GM23338 (cell line): ENCODE measurements around the gene RASGRF2. TPM values are rescaled to one million over a fixed set of nuclear protein-coding genes. Genes with fewer than 3 reads are reported as not detected.

Experiments used
- ATAC-seq: fragments of 200-7000 bp; cut with Tn5 transposase; 3 replicates; pipeline ENCODE4 v1.9.1; 2020
- DNase-seq: peaks from one replicate; pipeline ENCODE4 v3.0.0-alpha.2; 2015; ENCODE audit warnings: low spot score
- H2AFZ ChIP-seq: fragments of 200-600 bp; sonication (generic); 2 replicates; pipeline ENCODE4 v1.8.0; 2016; ENCODE audit warnings: antibody characterized with exemption, mild to moderate bottlenecking, moderate library complexity
- H3F3A ChIP-seq: fragments of 200-600 bp; sonication (generic); replicated peaks from 2 replicates; pipeline ENCODE4 v1.8.0; 2017; ENCODE audit warnings: antibody characterized with exemption, mixed run types, low read depth
- H3K27ac ChIP-seq: fragments of 200-600 bp; sonication (generic); 2 replicates; pipeline ENCODE4 v1.6.1; 2016; ENCODE audit warnings: low read depth
- H3K27me3 ChIP-seq: fragments of 200-600 bp; sonication (generic); 2 replicates; pipeline ENCODE4 v1.8.0; 2016; ENCODE audit warnings: mild to moderate bottlenecking, mixed run types, moderate library complexity; ENCODE audit not compliant: insufficient read depth
- H3K36me3 ChIP-seq: fragments of 200-600 bp; sonication (generic); 2 replicates; pipeline ENCODE4 v1.8.0; 2016; ENCODE audit warnings: mild to moderate bottlenecking; ENCODE audit not compliant: insufficient read depth
- H3K4me1 ChIP-seq: fragments of 200-600 bp; sonication (generic); 2 replicates; pipeline ENCODE4 v1.8.0; 2016; ENCODE audit warnings: mild to moderate bottlenecking, moderate library complexity; ENCODE audit not compliant: insufficient read depth
- H3K4me2 ChIP-seq: fragments of 200-600 bp; sonication (generic); 2 replicates; pipeline ENCODE4 v1.7.1; 2017; ENCODE audit warnings: mixed run types
- H3K4me3 ChIP-seq: fragments of 200-600 bp; sonication (generic); 2 replicates; pipeline ENCODE4 v1.6.1; 2016; ENCODE audit warnings: mixed run types
- H3K79me2 ChIP-seq: fragments of 200-600 bp; sonication (generic); replicated peaks from 2 replicates; pipeline ENCODE4 v1.8.0; 2017; ENCODE audit warnings: mild to moderate bottlenecking; ENCODE audit not compliant: insufficient read depth
- H3K9me2 ChIP-seq: fragments of 200-600 bp; sonication (generic); 2 replicates; pipeline ENCODE4 v1.8.0; 2017; ENCODE audit not compliant: insufficient read depth
- H4K20me1 ChIP-seq: fragments of 200-600 bp; sonication (generic); replicated peaks from 2 replicates; pipeline ENCODE4 v1.8.0; 2017; ENCODE audit warnings: mild to moderate bottlenecking; ENCODE audit not compliant: insufficient read depth
- H3K27ac Mint-ChIP-seq: 2 replicates; pipeline ENCODE4 v1.8.0; 2020; ENCODE audit warnings: inconsistent platforms, mild to moderate bottlenecking, moderate library complexity, mixed read lengths
- H3K27me3 Mint-ChIP-seq: 3 replicates; pipeline ENCODE4 v1.8.0; 2022; ENCODE audit warnings: low read depth, mild to moderate bottlenecking, moderate library complexity, mixed read lengths, inconsistent platforms; ENCODE audit not compliant: insufficient read depth, poor library complexity
- H3K36me3 Mint-ChIP-seq: 3 replicates; pipeline ENCODE4 v1.8.0; 2021; ENCODE audit warnings: low read depth, mild to moderate bottlenecking, inconsistent platforms, moderate library complexity, mixed read lengths
- H3K4me1 Mint-ChIP-seq: 3 replicates; pipeline ENCODE4 v1.8.0; 2020; ENCODE audit warnings: mild to moderate bottlenecking, inconsistent platforms, mixed read lengths
- H3K4me3 Mint-ChIP-seq: 3 replicates; pipeline ENCODE4 v1.8.0; 2021; ENCODE audit warnings: moderate library complexity, mild to moderate bottlenecking, inconsistent platforms, mixed read lengths
- H3K9me3 Mint-ChIP-seq: 3 replicates; pipeline ENCODE4 v1.8.0; 2020; ENCODE audit warnings: moderate library complexity, mild to moderate bottlenecking, inconsistent platforms, mixed read lengths
- CREB1 ChIP-seq: fragments of 250-450 bp; sonication (Bioruptor Pico); IDR thresholded peaks from 2 replicates; pipeline ENCODE4 v1.5.0; 2020; ENCODE audit warnings: low read depth, mild to moderate bottlenecking, moderate library complexity
- CTCF ChIP-seq, 2 experiments: fragments of 200-600 bp in 1 of 2; sonication (generic) in 1 of 2; conservative IDR thresholded peaks; 2 replicates each; pipeline versions ENCODE4 v1.5.1 to v1.6.1; 2016 to 2017; ENCODE audit warnings: antibody characterized with exemption in 2 of 2, low read depth in 2 of 2, mild to moderate bottlenecking in 2 of 2, moderate library complexity in 1 of 2
- EZH2 ChIP-seq: fragments of 200-600 bp; sonication (generic); IDR thresholded peaks from one replicate; pipeline ENCODE4 v1.8.0; 2017; ENCODE audit warnings: antibody characterized with exemption, mild to moderate bottlenecking, low read depth; ENCODE audit not compliant: unreplicated experiment
- EZH2phosphoT487 ChIP-seq: fragments of 200-600 bp; sonication (generic); IDR thresholded peaks from one replicate; pipeline ENCODE4 v1.8.1; 2018; ENCODE audit warnings: antibody characterized with exemption; ENCODE audit not compliant: unreplicated experiment
- JUNB ChIP-seq: IDR thresholded peaks from one replicate; pipeline ENCODE4 v1.6.1; 2016; ENCODE audit warnings: antibody characterized with exemption; ENCODE audit not compliant: unreplicated experiment
- NANOG ChIP-seq: IDR thresholded peaks from 2 replicates; pipeline ENCODE4 v1.6.1; 2016; ENCODE audit warnings: antibody characterized with exemption, borderline replicate concordance
- POLR2AphosphoS5 ChIP-seq: IDR thresholded peaks from 2 replicates; pipeline ENCODE4 v1.6.1; 2016; ENCODE audit warnings: antibody characterized with exemption, low read depth
- STAT1 ChIP-seq: IDR thresholded peaks from one replicate; pipeline ENCODE4 v1.6.1; 2016; ENCODE audit warnings: antibody characterized with exemption; ENCODE audit not compliant: unreplicated experiment
- ZNF114 ChIP-seq: fragments of 250-450 bp; sonication (Bioruptor Pico); IDR thresholded peaks from 2 replicates; pipeline ENCODE4 v1.5.0; 2020; ENCODE audit warnings: mild to moderate bottlenecking, moderate library complexity
- ZNF331 ChIP-seq: fragments of 250-450 bp; sonication (Bioruptor Pico); IDR thresholded peaks from 2 replicates; pipeline ENCODE4 v1.5.0; 2020; ENCODE audit warnings: low read depth, mild to moderate bottlenecking, moderate library complexity
- polyA plus RNA-seq: library from polyadenylated mRNA; unstranded; fragments of >200 nt; fragmentation: Nextera tagmentation; extraction: Ambion mirVana; gene quantifications from 2 replicates; pipeline ENCODE4 v1.2.1, GENCODE V29; 2016
- total RNA-seq: library from RNA; depleted of rRNA; stranded (reverse); fragments of >200 nt; shearing (Covaris generic); gene quantifications from 2 replicates; pipeline ENCODE4 v1.2.3, GENCODE V29; 2014
- TF ChIP-seq, protein P1 (sequence below): fragments of 250-450 bp; sonication (Bioruptor Pico); IDR thresholded peaks from 2 replicates; pipeline ENCODE4 v1.5.0; 2020; ENCODE audit warnings: mild to moderate bottlenecking, moderate library complexity
- TF ChIP-seq, protein P2 (sequence below): IDR thresholded peaks from 2 replicates; pipeline ENCODE4 v1.6.1; 2016; ENCODE audit warnings: antibody characterized with exemption

Gene RASGRF2
- total and polyA plus RNA-seq, 2 experiments from 2014 or later = 5.0 to 19.2 TPM

DNA sequence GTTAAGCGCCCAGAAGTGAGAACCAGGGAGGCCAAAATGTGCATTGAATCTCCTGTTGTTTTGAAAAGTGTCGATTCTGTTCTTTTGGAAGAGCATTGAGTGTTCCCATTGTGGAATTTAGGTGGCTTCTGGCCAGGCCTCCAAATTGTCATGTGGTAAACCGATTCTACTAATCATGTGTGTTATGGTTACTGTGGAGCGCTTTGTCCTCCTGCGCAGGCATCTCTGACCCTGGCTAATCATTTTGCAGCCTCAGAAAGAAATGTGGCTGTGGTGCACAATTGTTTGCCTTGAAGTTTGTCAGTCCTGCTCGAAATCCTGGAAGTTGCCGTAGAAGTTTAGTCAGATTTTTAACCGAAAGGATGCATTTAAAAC, 121.3 kb downstream of the RASGRF2 start (continued):
- TF ChIP-seq, protein P1, sequence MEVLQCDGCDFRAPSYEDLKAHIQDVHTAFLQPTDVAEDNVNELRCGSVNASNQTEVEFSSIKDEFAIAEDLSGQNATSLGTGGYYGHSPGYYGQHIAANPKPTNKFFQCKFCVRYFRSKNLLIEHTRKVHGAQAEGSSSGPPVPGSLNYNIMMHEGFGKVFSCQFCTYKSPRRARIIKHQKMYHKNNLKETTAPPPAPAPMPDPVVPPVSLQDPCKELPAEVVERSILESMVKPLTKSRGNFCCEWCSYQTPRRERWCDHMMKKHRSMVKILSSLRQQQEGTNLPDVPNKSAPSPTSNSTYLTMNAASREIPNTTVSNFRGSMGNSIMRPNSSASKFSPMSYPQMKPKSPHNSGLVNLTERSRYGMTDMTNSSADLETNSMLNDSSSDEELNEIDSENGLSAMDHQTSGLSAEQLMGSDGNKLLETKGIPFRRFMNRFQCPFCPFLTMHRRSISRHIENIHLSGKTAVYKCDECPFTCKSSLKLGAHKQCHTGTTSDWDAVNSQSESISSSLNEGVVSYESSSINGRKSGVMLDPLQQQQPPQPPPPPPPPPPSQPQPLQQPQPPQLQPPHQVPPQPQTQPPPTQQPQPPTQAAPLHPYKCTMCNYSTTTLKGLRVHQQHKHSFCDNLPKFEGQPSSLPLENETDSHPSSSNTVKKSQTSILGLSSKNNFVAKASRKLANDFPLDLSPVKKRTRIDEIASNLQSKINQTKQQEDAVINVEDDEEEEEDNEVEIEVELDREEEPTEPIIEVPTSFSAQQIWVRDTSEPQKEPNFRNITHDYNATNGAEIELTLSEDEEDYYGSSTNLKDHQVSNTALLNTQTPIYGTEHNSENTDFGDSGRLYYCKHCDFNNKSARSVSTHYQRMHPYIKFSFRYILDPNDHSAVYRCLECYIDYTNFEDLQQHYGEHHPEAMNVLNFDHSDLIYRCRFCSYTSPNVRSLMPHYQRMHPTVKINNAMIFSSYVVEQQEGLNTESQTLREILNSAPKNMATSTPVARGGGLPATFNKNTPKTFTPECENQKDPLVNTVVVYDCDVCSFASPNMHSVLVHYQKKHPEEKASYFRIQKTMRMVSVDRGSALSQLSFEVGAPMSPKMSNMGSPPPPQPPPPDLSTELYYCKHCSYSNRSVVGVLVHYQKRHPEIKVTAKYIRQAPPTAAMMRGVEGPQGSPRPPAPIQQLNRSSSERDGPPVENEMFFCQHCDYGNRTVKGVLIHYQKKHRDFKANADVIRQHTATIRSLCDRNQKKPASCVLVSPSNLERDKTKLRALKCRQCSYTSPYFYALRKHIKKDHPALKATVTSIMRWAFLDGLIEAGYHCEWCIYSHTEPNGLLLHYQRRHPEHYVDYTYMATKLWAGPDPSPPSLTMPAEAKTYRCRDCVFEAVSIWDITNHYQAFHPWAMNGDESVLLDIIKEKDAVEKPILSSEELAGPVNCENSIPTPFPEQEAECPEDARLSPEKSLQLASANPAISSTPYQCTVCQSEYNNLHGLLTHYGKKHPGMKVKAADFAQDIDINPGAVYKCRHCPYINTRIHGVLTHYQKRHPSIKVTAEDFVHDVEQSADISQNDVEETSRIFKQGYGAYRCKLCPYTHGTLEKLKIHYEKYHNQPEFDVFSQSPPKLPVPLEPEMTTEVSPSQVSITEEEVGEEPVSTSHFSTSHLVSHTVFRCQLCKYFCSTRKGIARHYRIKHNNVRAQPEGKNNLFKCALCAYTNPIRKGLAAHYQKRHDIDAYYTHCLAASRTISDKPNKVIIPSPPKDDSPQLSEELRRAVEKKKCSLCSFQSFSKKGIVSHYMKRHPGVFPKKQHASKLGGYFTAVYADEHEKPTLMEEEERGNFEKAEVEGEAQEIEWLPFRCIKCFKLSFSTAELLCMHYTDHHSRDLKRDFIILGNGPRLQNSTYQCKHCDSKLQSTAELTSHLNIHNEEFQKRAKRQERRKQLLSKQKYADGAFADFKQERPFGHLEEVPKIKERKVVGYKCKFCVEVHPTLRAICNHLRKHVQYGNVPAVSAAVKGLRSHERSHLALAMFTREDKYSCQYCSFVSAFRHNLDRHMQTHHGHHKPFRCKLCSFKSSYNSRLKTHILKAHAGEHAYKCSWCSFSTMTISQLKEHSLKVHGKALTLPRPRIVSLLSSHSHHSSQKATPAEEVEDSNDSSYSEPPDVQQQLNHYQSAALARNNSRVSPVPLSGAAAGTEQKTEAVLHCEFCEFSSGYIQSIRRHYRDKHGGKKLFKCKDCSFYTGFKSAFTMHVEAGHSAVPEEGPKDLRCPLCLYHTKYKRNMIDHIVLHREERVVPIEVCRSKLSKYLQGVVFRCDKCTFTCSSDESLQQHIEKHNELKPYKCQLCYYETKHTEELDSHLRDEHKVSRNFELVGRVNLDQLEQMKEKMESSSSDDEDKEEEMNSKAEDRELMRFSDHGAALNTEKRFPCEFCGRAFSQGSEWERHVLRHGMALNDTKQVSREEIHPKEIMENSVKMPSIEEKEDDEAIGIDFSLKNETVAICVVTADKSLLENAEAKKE (CRISPR knock-in tag) = no peak
- no peak for TF ChIP-seq EZH2phosphoT487
- TF ChIP-seq, protein P2, sequence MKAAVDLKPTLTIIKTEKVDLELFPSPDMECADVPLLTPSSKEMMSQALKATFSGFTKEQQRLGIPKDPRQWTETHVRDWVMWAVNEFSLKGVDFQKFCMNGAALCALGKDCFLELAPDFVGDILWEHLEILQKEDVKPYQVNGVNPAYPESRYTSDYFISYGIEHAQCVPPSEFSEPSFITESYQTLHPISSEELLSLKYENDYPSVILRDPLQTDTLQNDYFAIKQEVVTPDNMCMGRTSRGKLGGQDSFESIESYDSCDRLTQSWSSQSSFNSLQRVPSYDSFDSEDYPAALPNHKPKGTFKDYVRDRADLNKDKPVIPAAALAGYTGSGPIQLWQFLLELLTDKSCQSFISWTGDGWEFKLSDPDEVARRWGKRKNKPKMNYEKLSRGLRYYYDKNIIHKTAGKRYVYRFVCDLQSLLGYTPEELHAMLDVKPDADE = no peak
- TF ChIP-seq ZNF114 = no peak
- TF ChIP-seq POLR2AphosphoS5 = no peak
- TF ChIP-seq ZNF331 = no peak
- TF ChIP-seq CTCF (conservative IDR thresholded peaks at IDR 0.05; ENCODE audit: low read depth in 2 of 2) = no peak
- TF ChIP-seq CREB1 = no peak

- H3K27ac ChIP-seq = no peak overlapping the region
- no peak for DNase-seq
- no peak overlapping the region for H3K27ac Mint-ChIP-seq
- no peaks in the 10 kb centered on the region for H3K9me3 Mint-ChIP-seq
- no peak overlapping the region for H3K4me3 Mint-ChIP-seq
- no peaks in the 10 kb centered on the region for H3F3A ChIP-seq
- H3K4me1 ChIP-seq = no peaks in the 10 kb centered on the region
- H3K36me3 ChIP-seq = no peaks in the 10 kb centered on the region
- no peaks in the 10 kb centered on the region for H4K20me1 ChIP-seq
- no peaks in the 10 kb centered on the region for H3K79me2 ChIP-seq
- no peaks in the 10 kb centered on the region for H3K27me3 ChIP-seq
- TF ChIP-seq CTCF (conservative IDR thresholded peaks at IDR 0.05; ENCODE audit: low read depth in 2 of 2) = no peak
- no peak for TF ChIP-seq POLR2AphosphoS5
- TF ChIP-seq JUNB = no peak
- no peak for TF ChIP-seq CREB1
- no peak for TF ChIP-seq STAT1
- TF ChIP-seq, protein P2 = no peak
- TF ChIP-seq EZH2phosphoT487 = no peak
- no peak for TF ChIP-seq EZH2
- TF ChIP-seq NANOG = no peak
- H3K9me2 ChIP-seq = no peaks in the 10 kb centered on the region
- ATAC-seq = no peak
- no peak overlapping the region for H2AFZ ChIP-seq
- H3K4me2 ChIP-seq = no peak overlapping the region
- no peaks in the 10 kb centered on the region for H3K4me1 Mint-ChIP-seq
- H3K36me3 Mint-ChIP-seq = no peaks in the 10 kb centered on the region
- H3K27me3 Mint-ChIP-seq = no peaks in the 10 kb centered on the region
- H3K4me3 ChIP-seq = no peak overlapping the region
These were observed 126.7 kb downstream of the RASGRF2 start for GRCh38 chr5:81086881-81087281.
